ENCODE measurements around the gene SPATC1L.

SPATC1L gene

GRCh38 chr21:46208761-46209721, 24.8 kb upstream of the SPATC1L start:
- H3K4me3 ChIP-seq (ENCODE audit: low read length), result no peak overlapping the region
- no peak for DNase-seq (ENCODE audit: low read depth)
- TF ChIP-seq CTCF (conservative IDR thresholded peaks at IDR 0.05; ENCODE audit: low read length), result no peak

- no peak for TF ChIP-seq CTCF (conservative IDR thresholded peaks at IDR 0.05; ENCODE audit: low read length)
- no peak overlapping the region for H3K4me3 ChIP-seq (ENCODE audit: low read length)
- no peak for DNase-seq (ENCODE audit: low read depth)
Measured at GRCh38 chr21:46207920-46208591, 23.8 kb upstream of the SPATC1L start.

GRCh38 chr21:46207006-46207919, 23.0 kb upstream of the SPATC1L start:
- TF ChIP-seq CTCF (conservative IDR thresholded peaks at IDR 0.05; ENCODE audit: low read length), result no peak
- H3K4me3 ChIP-seq (ENCODE audit: low read length), result no peak overlapping the region
- DNase-seq (ENCODE audit: low read depth), result no peak

- no peak overlapping the region for H3K4me3 ChIP-seq (ENCODE audit: low read length)
- TF ChIP-seq CTCF (conservative IDR thresholded peaks at IDR 0.05; ENCODE audit: low read length), result no peak
- DNase-seq (ENCODE audit: low read depth), result no peak
Measured at GRCh38 chr21:46206163-46207005, 22.1 kb upstream of the SPATC1L start.

- no peak for TF ChIP-seq CTCF (conservative IDR thresholded peaks at IDR 0.05; ENCODE audit: low read length)
- no peak overlapping the region for H3K4me3 ChIP-seq (ENCODE audit: low read length)
- DNase-seq (ENCODE audit: low read depth), result no peak
Measured at GRCh38 chr21:46205766-46206162, 21.5 kb upstream of the SPATC1L start.

- DNase-seq (ENCODE audit: low read depth), result no peak
- no peak overlapping the region for H3K4me3 ChIP-seq (ENCODE audit: low read length)
- no peak for TF ChIP-seq CTCF (conservative IDR thresholded peaks at IDR 0.05; ENCODE audit: low read length)
Measured at GRCh38 chr21:46205166-46205565, 20.9 kb upstream of the SPATC1L start.
